ENCODE data around the gene ZNF227. TPM values are rescaled to one million over a fixed set of nuclear protein-coding genes. Genes with fewer than 3 reads are reported as not detected.
"Not testable (repeated sequence)": the region's sequence is repeated elsewhere in the genome, so short reads cannot be mapped to it uniquely, and the experiment has no call there.

The ZNF227 gene
- total RNA-seq, 1 donor from 2014 or later: 18.2 TPM

GRCh38 chr19:44228318-44228717 lies 16.0 kb downstream of the ZNF227 start:
- H3K9ac ChIP-seq (ENCODE audit: low read length): no peak overlapping the region
- no peaks in the 10 kb centered on the region for H3K27me3 Mint-ChIP-seq (ENCODE audit: low read depth, unreplicated experiment)
- no peaks in the 10 kb centered on the region for H3K9me3 ChIP-seq (ENCODE audit: insufficient read depth, low read depth, low read length)
- H3K4me3 ChIP-seq (ENCODE audit: insufficient read depth, low read depth, low read length): no peak overlapping the region
- no peak overlapping the region for H2AFZ ChIP-seq (ENCODE audit: low read depth, low read length)
- H3K27me3 ChIP-seq (ENCODE audit: insufficient read depth, low read length): no peaks in the 10 kb centered on the region
- peaks cover 49% of the 10 kb centered on the region for H3K36me3 Mint-ChIP-seq (ENCODE audit: low read depth, unreplicated experiment)
- TF ChIP-seq CTCF (IDR thresholded peaks at IDR 0.05; ENCODE audit: insufficient read depth, low read depth, low read length) (no peak), EZH2 (IDR thresholded peaks at IDR 0.05; ENCODE audit: insufficient read depth, low read length) (no peak)
- H3K4me3 Mint-ChIP-seq (ENCODE audit: unreplicated experiment): no peak overlapping the region
- no peaks in the 10 kb centered on the region for H3K4me1 Mint-ChIP-seq (ENCODE audit: low read depth, unreplicated experiment)
- no peak overlapping the region for H3K27ac ChIP-seq (ENCODE audit: low read depth, low read length)
- no peak overlapping the region for H3K4me2 ChIP-seq (ENCODE audit: low read length)
- no peaks in the 10 kb centered on the region for H4K20me1 ChIP-seq (ENCODE audit: insufficient read depth, low read length)
- peaks cover 17% of the 10 kb centered on the region for H3K36me3 ChIP-seq (ENCODE audit: insufficient read depth, low read length)
- no peak for DNase-seq (ENCODE audit: low read depth)
- H3K4me1 ChIP-seq (ENCODE audit: insufficient read depth, low read length): no peaks in the 10 kb centered on the region
- H3K9me3 Mint-ChIP-seq (ENCODE audit: unreplicated experiment): peaks cover 14% of the 10 kb centered on the region
- H3K27ac Mint-ChIP-seq (ENCODE audit: unreplicated experiment): no peak overlapping the region
- no peaks in the 10 kb centered on the region for H3K79me2 ChIP-seq (ENCODE audit: insufficient read depth, low read length)
- FAIRE-seq: no peak

GRCh38 chr19:44232867-44233266 lies 20.5 kb downstream of the ZNF227 start:
- Mint-ChIP-seq H3K9me3 (ENCODE audit: unreplicated experiment) (peaks cover 14% of the 10 kb centered on the region), H3K36me3 (ENCODE audit: low read depth, unreplicated experiment) (peaks cover 67% of the 10 kb centered on the region), H3K4me1 (ENCODE audit: low read depth, unreplicated experiment) (no peaks in the 10 kb centered on the region), H3K27me3 (ENCODE audit: low read depth, unreplicated experiment) (no peaks in the 10 kb centered on the region), H3K4me3 (ENCODE audit: unreplicated experiment) (no peak overlapping the region), H3K27ac (ENCODE audit: unreplicated experiment) (no peak overlapping the region)
- no peaks in the 10 kb centered on the region for H3K27me3 ChIP-seq (ENCODE audit: insufficient read depth, low read length)
- no peaks in the 10 kb centered on the region for H3K4me1 ChIP-seq (ENCODE audit: insufficient read depth, low read length)
- H4K20me1 ChIP-seq (ENCODE audit: insufficient read depth, low read length): no peaks in the 10 kb centered on the region
- H3K4me3 ChIP-seq (ENCODE audit: insufficient read depth, low read depth, low read length): no peak overlapping the region
- H3K79me2 ChIP-seq (ENCODE audit: insufficient read depth, low read length): no peaks in the 10 kb centered on the region
- no peak for DNase-seq (ENCODE audit: low read depth)
- H2AFZ ChIP-seq (ENCODE audit: low read depth, low read length): no peak overlapping the region
- no peak for FAIRE-seq
- TF ChIP-seq CTCF (IDR thresholded peaks at IDR 0.05; ENCODE audit: insufficient read depth, low read depth, low read length) (no peak), EZH2 (IDR thresholded peaks at IDR 0.05; ENCODE audit: insufficient read depth, low read length) (no peak)
- H3K36me3 ChIP-seq (ENCODE audit: insufficient read depth, low read length): peaks cover 40% of the 10 kb centered on the region
- H3K4me2 ChIP-seq (ENCODE audit: low read length): no peak overlapping the region
- H3K9me3 ChIP-seq (ENCODE audit: insufficient read depth, low read depth, low read length): peaks cover 21% of the 10 kb centered on the region
- no peak overlapping the region for H3K27ac ChIP-seq (ENCODE audit: low read depth, low read length)
- no peak overlapping the region for H3K9ac ChIP-seq (ENCODE audit: low read length)

- Histone ChIP-seq H3K4me1 (ENCODE audit: insufficient read depth, low read length) (no peaks in the 10 kb centered on the region), H3K36me3 (ENCODE audit: insufficient read depth, low read length) (peaks cover 30% of the 10 kb centered on the region), H3K9me3 (ENCODE audit: insufficient read depth, low read depth, low read length) (peaks cover 21% of the 10 kb centered on the region), H3K9ac (ENCODE audit: low read length) (no peak overlapping the region), H4K20me1 (ENCODE audit: insufficient read depth, low read length) (no peaks in the 10 kb centered on the region), H2AFZ (ENCODE audit: low read depth, low read length) (no peak overlapping the region), H3K4me3 (ENCODE audit: insufficient read depth, low read depth, low read length) (no peak overlapping the region), H3K27me3 (ENCODE audit: insufficient read depth, low read length) (no peaks in the 10 kb centered on the region), H3K79me2 (ENCODE audit: insufficient read depth, low read length) (no peaks in the 10 kb centered on the region), H3K27ac (ENCODE audit: low read depth, low read length) (no peak overlapping the region), H3K4me2 (ENCODE audit: low read length) (no peak overlapping the region)
- H3K4me1 Mint-ChIP-seq (ENCODE audit: low read depth, unreplicated experiment): no peaks in the 10 kb centered on the region
- TF ChIP-seq EZH2 (IDR thresholded peaks at IDR 0.05; ENCODE audit: insufficient read depth, low read length) (no peak), CTCF (IDR thresholded peaks at IDR 0.05; ENCODE audit: insufficient read depth, low read depth, low read length) (no peak)
- H3K9me3 Mint-ChIP-seq (ENCODE audit: unreplicated experiment): peaks cover 14% of the 10 kb centered on the region
- FAIRE-seq (no peak), DNase-seq (ENCODE audit: low read depth) (no peak)
- no peak overlapping the region for H3K27ac Mint-ChIP-seq (ENCODE audit: unreplicated experiment)
- H3K36me3 Mint-ChIP-seq (ENCODE audit: low read depth, unreplicated experiment): peaks cover 46% of the 10 kb centered on the region
- H3K4me3 Mint-ChIP-seq (ENCODE audit: unreplicated experiment): no peak overlapping the region
- no peaks in the 10 kb centered on the region for H3K27me3 Mint-ChIP-seq (ENCODE audit: low read depth, unreplicated experiment)
These were observed 24.1 kb downstream of the ZNF227 start for GRCh38 chr19:44236384-44236783.

GRCh38 chr19:44252332-44252731 lies 40.0 kb downstream of the ZNF227 start:
- not testable (repeated sequence) for H3K27me3 ChIP-seq (ENCODE audit: insufficient read depth, low read length); FAIRE-seq; H2AFZ ChIP-seq (ENCODE audit: low read depth, low read length); H3K9ac ChIP-seq (ENCODE audit: low read length); H3K79me2 ChIP-seq (ENCODE audit: insufficient read depth, low read length); H3K4me2 ChIP-seq (ENCODE audit: low read length); H3K27ac Mint-ChIP-seq (ENCODE audit: unreplicated experiment); DNase-seq (ENCODE audit: low read depth); H4K20me1 ChIP-seq (ENCODE audit: insufficient read depth, low read length); H3K4me1 Mint-ChIP-seq (ENCODE audit: low read depth, unreplicated experiment); H3K4me1 ChIP-seq (ENCODE audit: insufficient read depth, low read length); H3K36me3 ChIP-seq (ENCODE audit: insufficient read depth, low read length); H3K27me3 Mint-ChIP-seq (ENCODE audit: low read depth, unreplicated experiment); H3K27ac ChIP-seq (ENCODE audit: low read depth, low read length); H3K4me3 ChIP-seq (ENCODE audit: insufficient read depth, low read depth, low read length)
- peaks cover 66% of the 10 kb centered on the region for H3K9me3 Mint-ChIP-seq (ENCODE audit: unreplicated experiment)
- peak overlapping the region; percentile 71 for H3K4me3 Mint-ChIP-seq (ENCODE audit: unreplicated experiment)
- H3K9me3 ChIP-seq (ENCODE audit: insufficient read depth, low read depth, low read length): peaks cover 22% of the 10 kb centered on the region
- peaks cover 32% of the 10 kb centered on the region for H3K36me3 Mint-ChIP-seq (ENCODE audit: low read depth, unreplicated experiment)
